Stimulated activated CD4-positive, alpha-beta T cell treated with anti-CD3 and anti-CD28 coated beads, Interleukin-12 subunit alpha, Interleukin-12 subunit beta, amount 100 ng/mL, for 4 hours (primary cell): Measurements from ENCODE around the gene CFAP58.

ENCODE experiments used
- DNase-seq: peaks from one replicate; pipeline ENCODE4 v3.0.0-alpha.2; 2020

Gene CFAP58

GRCh38 chr10:104387130-104387888, 33.7 kb downstream of the CFAP58 start:
- no peak for DNase-seq

GRCh38 chr10:104388830-104389229, 35.2 kb downstream of the CFAP58 start:
- no peak for DNase-seq

GRCh38 chr10:104391150-104391968, 37.7 kb downstream of the CFAP58 start:
- DNase-seq, result no peak

GRCh38 chr10:104391969-104392296, 38.3 kb downstream of the CFAP58 start:
- no peak for DNase-seq

- no peak for DNase-seq
These were observed 39.8 kb downstream of the CFAP58 start for GRCh38 chr10:104393387-104393786.

- DNase-seq, result no peak
These were observed 42.9 kb downstream of the CFAP58 start for GRCh38 chr10:104396581-104396980.

GRCh38 chr10:104403636-104404035, 50.0 kb downstream of the CFAP58 start:
- no peak for DNase-seq

GRCh38 chr10:104406715-104407650, 53.4 kb downstream of the CFAP58 start:
- no peak for DNase-seq

- DNase-seq, result no peak
These were observed 59.9 kb downstream of the CFAP58 start for GRCh38 chr10:104413528-104413927.

- DNase-seq, result no peak
These were observed 62.0 kb downstream of the CFAP58 start for GRCh38 chr10:104415526-104416165.

- DNase-seq, result no peak
These were observed 63.2 kb downstream of the CFAP58 start for GRCh38 chr10:104416851-104417250.

- no peak for DNase-seq
These were observed 64.1 kb downstream of the CFAP58 start for GRCh38 chr10:104417637-104418292.

- no peak for DNase-seq
These were observed 71.1 kb downstream of the CFAP58 start for GRCh38 chr10:104424719-104425118.

- DNase-seq, result no peak
These were observed 74.4 kb downstream of the CFAP58 start for GRCh38 chr10:104427989-104428388.

GRCh38 chr10:104429846-104430245, 76.2 kb downstream of the CFAP58 start:
- no peak for DNase-seq

- no peak for DNase-seq
These were observed 76.7 kb downstream of the CFAP58 start for GRCh38 chr10:104430360-104430759.

GRCh38 chr10:104433669-104434068, 80.0 kb downstream of the CFAP58 start:
- no peak for DNase-seq

- DNase-seq, result no peak
These were observed 81.0 kb downstream of the CFAP58 start for GRCh38 chr10:104434601-104435000.

- no peak for DNase-seq
These were observed 82.2 kb downstream of the CFAP58 start for GRCh38 chr10:104435822-104436221.

GRCh38 chr10:104437226-104437625, 83.6 kb downstream of the CFAP58 start:
- no peak for DNase-seq

- DNase-seq, result no peak
These were observed 86.6 kb downstream of the CFAP58 start for GRCh38 chr10:104440221-104440620.

- no peak for DNase-seq
These were observed 87.8 kb downstream of the CFAP58 start for GRCh38 chr10:104441329-104442000.
